Measurements from ENCODE around the gene FHIT.

The FHIT gene

DNA sequence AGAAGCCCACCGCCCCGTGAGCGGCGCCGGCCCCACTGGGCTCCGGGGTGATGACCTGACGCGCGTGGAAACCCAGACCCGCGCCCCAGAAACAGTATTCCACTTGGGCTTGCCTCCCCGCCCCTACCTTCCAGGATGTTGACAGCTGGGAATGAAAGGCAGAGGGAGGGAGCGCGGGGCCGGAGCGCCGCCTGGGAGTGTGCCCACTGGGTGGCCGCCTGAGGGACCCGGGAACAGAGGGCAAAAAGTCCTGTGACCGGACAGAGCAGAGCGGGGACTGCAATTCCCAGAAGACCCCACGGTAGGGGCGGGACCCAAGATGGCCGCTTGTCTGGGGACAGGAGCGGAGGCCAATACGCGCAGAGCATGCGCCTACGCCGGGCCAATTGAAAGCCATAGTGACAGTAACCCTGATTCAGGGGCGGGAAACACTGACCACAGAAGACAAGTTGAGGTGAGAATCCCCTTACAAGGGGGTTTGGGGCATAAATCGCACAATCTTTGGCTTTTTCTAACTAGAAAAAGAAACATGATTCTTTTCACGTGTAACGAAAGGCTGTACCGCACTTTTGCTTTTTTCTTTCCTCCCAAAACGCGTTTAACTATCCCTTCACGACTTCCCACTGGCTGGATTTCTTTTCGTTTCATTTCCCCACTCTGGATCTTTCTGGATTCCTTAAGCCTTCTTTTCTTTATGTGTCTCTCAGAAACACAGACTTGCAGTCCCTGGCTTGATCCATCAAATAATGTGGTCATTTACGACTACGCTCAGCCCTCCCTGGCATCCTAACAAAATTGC lies at the start of gene FHIT:
FHIT (minus strand) TSS at position 279 of the 799 bp plus-strand sequence.
- DNase-seq = peak; percentile 91

DNA sequence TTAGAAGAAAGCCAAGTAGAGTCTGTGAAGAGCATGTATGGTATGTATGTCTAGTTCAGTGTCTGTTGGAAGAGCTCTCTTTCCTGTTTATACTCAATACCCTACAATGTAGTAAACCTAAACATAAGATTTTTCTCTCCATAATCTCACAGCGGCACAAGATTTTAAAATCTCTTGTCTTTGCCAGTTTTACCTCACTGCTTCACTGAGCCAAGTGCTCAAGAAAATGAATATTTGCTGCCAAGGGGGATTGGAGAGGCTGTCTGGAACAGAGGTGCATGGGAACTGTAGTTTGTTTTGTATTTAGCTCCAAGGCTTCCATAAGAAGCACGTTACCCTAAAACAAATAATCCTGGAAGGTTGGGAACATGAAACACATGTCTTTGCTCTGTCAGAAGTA lies 49.5 kb upstream of the FHIT start:
- DNase-seq = no peak

DNA sequence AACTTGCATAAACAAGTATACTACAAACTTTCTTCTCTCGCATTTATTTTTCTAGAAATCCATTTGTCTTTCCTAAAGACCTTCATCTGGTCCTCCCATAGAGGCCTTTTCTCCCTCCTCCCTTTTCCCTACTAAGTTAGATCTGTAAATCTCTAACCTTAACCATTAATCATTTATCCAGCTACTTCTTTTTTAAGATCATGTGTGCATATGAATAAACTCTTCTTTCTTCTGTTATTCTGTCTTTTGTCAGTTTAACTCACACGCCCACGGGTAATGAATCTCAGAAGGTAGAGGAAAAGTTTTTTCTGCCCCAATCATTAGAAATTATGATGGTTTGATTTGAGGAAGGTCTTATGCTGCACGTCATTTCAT lies 48.7 kb upstream of the FHIT start:
- DNase-seq = no peak

GRCh38 chr3:61299343-61300005 lies 48.2 kb upstream of the FHIT start:
- DNase-seq = no peak

DNA sequence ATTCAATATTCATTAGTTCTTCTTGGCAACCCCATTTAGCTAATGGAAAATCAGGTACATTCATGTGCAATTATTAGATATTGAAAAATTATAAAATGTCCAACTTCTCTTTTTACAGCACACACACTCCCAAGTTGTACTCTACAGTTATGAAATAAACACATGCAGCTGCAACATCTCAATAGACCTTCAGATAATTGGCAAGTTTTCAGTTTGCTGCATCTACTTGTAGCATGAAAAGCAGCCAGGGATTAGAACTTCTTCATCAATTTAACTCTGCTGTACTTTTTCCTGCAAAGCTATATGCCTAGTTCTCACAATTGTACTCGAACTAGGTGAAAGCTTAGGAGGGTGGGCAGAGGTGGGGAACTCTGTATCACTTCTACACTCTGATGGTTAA lies 46.6 kb upstream of the FHIT start:
- no peak for DNase-seq

DNA sequence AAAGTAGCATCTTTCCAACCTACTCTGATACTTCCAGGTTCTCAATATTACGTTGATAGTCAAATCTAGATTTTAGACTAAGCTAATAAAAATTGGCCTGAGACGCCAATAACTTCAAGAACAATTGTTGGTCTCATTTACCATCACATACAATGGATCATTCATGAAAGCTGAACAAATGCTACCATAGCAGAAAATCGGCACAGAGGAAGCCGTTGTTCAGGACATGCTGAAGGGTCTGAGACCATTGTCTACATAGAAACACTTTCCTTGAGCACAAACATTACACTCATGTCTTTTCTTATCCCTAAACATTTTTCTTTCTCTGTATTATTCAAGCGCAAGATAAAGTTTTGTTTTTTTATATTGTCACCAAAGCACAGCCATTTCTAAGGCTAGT lies 37.2 kb upstream of the FHIT start:
- DNase-seq = no peak

DNA sequence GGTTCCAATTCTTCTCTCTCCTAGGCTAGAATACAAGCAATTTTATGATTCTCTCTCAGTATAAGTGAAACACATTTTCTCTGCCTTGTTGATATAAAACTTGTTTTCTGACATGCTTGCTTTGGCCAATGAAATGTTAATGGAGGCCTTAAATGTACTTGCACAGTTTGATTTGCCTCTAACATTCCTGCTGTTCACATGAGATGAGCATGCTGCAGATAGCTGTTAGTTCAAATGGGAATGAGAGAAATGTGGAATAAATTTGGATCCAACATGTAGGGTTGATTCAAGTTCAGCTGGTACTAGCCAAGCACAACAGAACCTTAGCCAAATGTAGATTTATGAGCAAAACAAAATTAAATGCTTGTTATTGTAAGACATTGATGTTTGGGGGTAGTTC lies 32.6 kb upstream of the FHIT start:
- no peak for DNase-seq

DNA sequence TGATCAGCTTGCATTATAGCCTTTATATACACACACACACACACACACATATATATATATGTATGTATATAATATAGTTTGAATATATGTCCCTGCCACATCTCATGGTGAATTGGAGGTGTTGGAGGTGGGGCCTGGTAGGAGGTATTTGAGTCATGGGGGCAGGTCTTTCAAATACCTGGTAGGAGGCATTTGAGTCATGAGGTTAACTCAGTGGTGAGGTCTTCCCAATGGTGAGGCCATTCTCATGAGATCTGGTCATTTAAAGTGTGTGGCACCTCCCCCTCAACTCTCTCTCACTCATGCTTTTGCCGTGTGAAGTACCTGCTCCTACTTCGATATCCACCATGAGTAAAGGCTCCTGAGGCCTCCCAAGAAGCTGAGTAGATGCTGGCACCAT lies 27.5 kb upstream of the FHIT start:
- DNase-seq = no peak

DNA sequence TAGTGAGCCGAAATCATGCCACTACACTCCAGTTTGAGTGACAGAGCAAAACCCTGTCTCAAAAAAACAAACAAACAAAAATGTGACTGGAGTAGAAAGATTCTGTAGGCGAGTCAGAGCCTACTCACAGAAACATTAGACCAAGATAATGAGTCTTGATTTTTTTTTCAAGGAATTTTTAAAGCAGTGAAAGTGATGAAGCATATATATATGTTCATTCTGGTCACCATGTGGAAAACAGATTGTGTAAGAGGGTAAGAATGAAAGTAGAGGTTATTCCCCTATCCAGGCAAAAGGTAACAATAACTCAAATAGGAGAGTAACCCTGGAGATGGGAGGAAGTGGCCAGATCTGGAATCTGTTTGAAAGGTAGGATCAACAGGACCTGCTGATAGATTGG lies 26.2 kb upstream of the FHIT start:
- no peak for DNase-seq

GRCh38 chr3:61269435-61269834 lies 18.2 kb upstream of the FHIT start:
- DNase-seq = no peak

DNA sequence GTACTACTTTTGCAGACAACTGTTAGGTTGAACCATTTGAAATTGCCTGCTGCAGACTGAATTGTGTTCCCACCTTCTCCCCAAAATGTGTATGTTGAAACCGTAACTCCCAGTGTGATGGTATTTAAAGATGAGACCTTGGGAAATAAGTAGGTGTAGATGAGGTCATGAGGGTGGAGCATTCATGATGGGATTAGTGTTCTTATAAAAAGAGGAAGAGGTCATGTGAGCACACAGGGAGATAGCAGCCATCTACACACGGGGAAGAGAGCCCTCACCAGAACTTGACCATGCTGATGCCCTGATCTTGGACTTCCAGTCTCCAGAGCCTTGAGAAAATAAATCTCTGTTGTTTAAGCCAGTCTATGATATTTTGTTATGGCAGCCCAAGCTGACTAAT lies 17.4 kb upstream of the FHIT start:
- DNase-seq = no peak

GRCh38 chr3:61264281-61264680 lies 13.0 kb upstream of the FHIT start:
- DNase-seq = no peak

DNA sequence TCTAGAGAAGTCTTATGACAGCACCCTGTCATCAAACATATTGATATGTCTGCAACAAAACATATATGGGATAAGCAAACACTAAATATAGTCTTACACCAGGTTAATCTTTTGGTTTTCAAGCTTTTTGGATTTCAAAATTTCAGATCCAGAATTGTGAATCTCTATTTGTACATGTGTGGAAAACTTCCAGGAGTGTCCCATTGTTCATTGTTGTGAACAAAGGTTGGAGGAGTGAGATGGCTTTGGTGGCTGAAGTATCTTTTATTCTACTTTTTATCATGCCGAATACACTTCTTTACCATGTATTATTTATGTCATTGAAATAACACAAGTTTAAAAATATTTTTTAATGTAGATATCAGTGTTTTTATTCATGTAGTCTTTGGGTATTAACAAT lies 5.9 kb upstream of the FHIT start:
- no peak for DNase-seq

GRCh38 chr3:61253756-61254155 lies 2.5 kb upstream of the FHIT start:
- no peak for DNase-seq

DNA sequence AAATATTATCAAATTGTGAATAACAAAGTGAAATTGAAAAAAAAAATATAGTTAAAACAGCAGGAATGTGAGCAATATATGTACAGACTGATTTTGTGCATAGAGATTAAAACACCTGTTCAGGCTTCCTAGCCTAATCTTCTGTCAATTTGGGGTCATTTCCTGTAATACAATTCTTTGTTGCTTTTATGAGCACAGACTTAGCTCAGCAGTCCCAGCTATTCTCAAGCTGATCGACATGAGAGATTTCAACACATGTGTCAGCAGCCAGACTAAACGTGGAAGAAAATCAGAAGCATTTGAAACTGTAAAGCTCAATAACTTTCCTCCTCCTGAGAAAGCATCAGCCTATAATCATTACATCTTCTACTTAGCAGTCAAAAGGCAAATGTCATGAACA lies 1.6 kb upstream of the FHIT start:
- DNase-seq = no peak

- DNase-seq = peak; percentile 23
These were observed 473 bp downstream of the FHIT start for GRCh38 chr3:61250784-61251173.

DNA sequence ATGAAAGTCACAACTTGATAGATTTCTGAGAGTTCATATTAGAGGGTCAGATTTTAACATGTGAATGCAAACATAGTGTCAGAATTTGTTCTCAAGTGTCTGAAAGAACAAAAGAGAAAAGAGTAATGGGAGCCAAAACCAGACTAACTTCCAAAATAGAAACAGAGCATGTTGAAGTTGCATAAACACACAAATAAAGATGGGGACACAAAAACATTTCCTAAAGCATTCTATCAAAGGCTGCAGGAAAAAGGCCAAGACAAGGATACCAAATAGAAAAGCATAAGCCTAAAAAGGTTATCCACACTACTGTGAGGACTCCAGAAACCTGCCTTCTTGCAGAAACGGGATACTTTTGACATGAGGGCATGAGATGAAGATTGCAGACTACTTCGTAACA lies 2.8 kb downstream of the FHIT start:
- no peak for DNase-seq

DNA sequence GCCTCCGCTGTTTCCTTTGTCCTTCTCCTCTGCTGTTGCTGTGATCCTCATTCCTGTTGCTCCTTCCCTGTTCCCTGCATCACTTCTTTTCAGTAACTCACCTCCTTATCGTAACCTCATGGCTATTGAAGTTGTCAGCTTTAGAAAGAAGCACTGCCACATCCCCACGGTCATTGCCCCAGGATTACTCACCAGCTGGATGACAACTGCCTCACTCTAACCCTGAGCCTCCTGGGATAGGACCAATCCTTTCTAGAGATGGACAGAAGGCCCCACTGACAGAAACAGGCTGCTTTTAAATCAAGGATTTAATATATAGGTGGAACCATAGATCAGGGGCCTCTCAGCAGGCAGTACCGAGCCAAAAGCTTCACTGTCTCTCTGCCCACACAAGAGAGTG lies 4.1 kb downstream of the FHIT start:
- DNase-seq = no peak

GRCh38 chr3:61239871-61240270 lies 11.4 kb downstream of the FHIT start:
- DNase-seq = no peak

GRCh38 chr3:61237858-61238257 lies 13.4 kb downstream of the FHIT start:
- DNase-seq = no peak

GRCh38 chr3:61236556-61236955 lies 14.7 kb downstream of the FHIT start:
- DNase-seq = no peak

- no peak for DNase-seq
These were observed 17.5 kb downstream of the FHIT start for GRCh38 chr3:61233746-61234145.

GRCh38 chr3:61231693-61232092 lies 19.6 kb downstream of the FHIT start:
- no peak for DNase-seq

DNA sequence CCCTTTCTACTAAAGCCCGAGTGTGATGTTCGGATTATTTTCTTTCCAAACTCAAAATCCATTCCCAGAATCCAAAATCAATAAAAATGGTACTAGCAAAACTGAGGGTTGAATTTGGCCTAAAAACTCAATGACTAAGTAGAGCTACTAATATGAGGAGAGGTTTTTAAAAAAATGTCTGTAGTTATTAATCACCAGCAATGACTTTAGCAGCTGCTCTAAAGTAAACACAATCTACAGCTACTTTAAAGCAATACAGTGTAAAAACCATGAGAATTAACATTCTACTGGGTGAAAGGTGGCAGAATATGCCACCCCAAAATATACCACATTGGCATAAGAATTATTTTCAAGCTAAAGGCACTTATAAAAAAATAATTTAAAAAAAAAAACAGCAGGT lies 23.5 kb downstream of the FHIT start:
- DNase-seq = no peak

DNA sequence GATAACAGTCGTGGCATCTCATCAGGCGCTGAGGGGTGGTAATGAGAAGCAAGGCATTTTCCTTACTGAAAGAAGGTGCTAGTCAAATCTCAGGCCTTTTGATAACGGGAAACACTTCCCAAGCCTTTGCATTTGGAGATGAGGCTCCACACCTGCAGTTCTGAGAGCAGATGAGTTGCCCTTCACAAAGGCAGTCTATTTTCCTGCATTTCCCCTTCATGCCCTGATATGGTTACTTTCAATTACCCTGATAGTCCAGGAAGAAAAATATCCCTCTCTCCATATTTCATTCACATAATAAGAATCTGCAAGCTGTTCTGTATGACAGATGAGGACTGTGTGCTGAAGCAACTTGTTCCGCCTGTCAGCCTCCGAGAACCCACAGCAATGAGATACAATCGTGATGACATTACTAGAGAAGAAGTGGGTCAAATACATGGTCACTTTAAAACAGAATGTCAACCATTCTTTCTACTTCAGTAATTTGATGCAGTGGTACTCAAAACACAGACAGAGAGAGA lies 25.0 kb downstream of the FHIT start:
- no peak for DNase-seq
